GM21367 (cell line): Measurements from ENCODE around the gene CSAD.
"Not testable (repeated sequence)": the region's sequence is repeated elsewhere in the genome, so short reads cannot be mapped to it uniquely, and the experiment has no call there.

Experiments
- ATAC-seq: cut with Tn5 transposase; IDR thresholded peaks from one replicate; pipeline ENCODE4 v1.9.1; 2021; ENCODE audit not compliant: unreplicated experiment

The CSAD gene

DNA sequence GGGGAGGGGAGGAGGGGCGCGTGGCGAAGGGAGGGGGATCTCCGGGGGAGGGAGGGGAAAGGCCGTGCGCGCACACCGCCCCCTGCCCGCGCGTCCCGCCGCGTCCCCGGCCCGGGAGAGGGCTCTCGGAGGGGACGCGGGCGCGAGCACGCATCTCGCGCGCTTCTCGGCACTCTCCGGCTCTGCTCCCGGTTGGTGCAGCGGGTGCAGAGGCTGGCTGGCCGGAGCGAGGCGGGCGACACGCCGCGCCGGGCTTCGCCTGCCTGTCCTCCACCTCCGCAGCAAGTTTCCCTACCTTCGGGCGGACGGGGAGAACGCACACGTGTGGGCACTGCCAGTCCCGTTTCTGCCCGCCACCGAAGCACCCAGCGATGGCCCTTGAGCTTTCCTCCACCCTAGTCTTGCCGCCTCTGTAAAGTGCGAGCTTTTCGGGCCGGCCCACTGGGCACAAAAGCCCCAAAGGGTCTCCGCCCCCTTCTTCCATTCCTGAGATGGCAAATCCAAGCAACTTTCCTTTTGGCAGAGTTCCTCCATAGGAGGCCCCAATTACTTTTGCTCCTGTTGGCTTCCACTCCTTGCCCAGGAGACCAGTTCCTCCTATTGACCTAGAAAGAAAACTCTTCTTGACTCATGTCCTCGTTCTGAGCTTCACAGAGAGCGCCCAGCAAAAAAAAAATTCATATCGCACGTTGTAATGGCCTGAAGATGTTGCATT, 363 bp upstream of the CSAD start:
- peak; percentile 34 for ATAC-seq

DNA sequence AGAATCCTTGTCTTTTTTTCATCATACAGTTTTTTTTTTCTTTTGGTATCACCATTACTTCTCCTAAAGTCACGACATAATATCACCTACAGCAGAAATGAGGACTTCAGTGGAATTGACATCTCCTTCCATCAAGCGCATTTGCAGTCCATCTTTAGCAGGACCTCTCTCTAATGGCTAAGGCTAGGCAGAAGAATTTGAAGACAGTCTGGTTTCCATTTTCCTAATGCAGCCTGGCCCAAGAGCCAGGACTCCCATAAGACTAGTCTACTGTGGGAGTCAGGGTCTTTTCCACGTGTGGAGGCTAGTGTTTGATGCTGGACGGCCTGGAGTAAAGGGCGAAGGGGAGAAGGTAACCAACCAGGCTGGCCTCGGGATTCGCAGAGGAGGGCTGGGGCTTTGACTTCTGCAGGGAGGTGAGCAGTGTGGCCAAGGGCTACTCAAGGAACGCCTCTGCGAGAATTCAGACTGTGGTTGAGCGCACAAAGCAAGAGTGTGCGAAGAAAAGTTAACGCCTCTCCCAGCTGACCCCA, 972 bp downstream of the CSAD start:
- ATAC-seq, result peak; percentile 4

DNA sequence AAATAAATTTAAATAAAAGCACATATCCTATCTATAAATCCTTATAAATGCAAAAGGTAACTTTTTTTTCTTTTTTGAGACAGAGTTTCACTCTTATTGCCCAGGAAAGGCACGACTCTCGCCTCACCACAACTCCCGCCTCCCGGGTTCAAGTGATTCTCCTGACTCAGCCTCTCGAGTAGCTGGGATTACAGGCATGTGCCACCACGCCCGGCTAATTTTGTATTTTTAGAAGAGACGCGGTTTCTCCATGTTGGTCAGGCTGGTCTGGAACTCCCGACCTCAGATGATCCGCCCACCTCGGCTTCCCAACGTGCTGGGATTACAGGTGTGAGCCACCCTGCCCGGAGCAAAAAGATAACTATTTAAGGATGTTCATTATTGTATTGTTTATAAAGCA, 1.9 kb downstream of the CSAD start:
- ATAC-seq, result not testable (repeated sequence)

DNA sequence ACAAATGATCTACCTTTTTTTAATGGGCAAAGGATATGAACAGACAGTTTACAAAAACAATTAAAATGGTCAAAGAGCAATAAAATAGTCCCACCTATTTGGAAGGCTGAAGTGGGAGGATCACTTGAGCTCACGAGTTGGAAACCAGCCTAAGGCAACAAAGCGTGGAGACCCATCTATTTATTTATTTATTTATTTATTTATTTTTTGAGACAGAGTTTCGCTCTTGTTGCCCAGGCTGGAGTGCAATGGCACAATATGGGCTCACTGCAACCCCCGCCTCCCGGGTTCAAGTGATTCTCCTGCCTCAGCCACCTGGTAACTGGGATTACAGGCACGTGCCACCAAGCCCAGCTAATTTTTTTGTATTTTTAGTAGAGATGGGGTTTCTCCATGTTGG, 3.3 kb downstream of the CSAD start:
- not testable (repeated sequence) for ATAC-seq

DNA sequence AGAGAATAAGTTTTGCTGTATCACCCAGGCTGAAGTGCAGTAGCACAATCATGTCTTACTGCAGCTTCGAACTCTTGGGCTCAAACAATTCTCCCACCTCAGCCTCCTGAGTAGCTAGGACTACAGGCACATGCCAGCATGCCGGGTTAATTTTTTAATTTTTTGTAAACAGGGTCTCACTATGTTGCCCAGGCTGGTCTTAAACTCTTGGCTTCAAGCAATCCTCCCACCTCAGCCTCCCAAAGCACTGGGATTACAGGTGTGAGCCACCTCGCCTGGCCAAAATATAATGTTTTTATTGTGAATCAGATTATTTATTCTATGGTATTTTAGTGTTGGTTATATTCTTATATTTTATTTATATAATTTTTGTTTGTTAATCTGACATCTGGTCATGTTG, 4.0 kb downstream of the CSAD start:
- no peak for ATAC-seq

DNA sequence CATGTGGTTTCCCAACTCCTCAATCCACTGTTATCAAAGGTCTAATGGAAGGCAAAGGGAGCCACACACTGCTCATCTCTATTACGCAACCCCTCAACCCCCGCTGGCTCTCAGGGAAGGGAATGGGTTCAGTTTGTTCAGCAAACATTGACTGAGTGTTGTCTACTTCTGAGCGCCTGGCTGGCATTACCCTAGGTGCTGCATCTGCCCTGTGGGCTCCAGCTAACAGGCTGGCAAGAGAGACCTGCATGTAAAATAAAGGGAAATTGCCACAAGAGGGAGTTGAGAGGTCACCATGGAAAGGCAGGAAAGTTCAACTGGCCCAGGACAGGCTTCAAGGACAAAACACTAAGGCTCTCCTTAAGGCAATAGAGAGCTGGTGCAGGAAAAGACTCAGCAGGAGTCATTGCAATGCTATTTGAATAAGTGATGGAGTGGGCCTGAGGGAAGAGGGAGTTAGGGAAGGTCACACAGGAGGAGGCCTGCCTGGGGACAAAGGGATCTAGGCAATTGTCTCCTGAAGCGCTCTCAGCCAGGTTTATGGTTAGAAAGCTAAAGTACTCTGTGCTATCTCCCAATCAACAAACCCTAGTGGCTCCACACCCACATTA, 5.7 kb downstream of the CSAD start:
- ATAC-seq, result no peak

DNA sequence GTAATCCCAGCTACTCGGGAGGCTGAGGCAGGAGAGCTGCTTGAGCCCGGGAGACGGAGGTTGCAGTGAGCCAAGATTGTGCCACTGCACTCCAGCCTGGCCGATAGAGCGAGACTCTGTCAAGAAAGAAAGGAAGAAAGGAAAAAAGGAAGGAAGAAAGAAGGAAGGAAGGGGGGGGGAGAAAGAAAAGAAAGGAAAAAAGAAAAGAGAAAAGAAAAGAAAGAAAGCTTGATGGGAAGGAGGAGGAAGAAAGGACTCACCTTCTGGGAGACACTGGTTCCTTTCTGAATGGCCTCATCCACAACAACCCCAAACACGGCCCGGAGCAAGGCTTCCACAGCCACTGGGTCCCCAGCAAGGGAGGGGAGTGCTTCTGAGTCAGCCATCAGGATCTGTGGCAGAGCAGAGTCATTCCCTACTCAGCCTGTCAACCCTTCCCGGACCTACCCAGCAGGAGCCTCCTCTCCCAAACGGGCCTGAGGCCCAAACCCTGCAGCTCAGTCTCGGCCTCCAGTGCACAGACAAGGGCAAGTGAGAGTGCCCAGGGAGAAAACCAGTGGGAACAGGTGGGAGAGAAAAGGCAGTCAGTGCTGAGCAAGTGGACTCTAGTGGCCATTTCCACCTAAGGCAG, 7.5 kb downstream of the CSAD start:
- ATAC-seq, result no peak

DNA sequence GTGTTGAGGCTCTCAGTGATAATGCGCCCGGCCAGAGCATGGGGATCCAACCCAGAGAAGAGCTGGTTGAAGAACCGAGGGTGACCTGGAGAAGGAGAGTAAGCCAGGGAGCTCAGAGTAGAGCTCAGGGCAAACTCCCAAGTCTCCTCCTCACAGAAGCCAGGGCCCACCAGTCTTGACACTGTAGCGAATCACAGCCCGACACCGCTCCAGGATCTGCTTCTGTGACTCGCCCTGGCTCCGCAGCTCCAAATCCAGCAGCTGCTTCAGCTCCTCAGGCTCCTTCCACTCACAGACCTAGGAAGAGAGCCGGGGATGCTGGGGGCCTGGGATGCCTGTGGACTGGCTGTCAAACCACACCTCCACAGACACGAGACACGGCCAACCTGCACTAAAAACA, 8.4 kb downstream of the CSAD start:
- ATAC-seq, result no peak

DNA sequence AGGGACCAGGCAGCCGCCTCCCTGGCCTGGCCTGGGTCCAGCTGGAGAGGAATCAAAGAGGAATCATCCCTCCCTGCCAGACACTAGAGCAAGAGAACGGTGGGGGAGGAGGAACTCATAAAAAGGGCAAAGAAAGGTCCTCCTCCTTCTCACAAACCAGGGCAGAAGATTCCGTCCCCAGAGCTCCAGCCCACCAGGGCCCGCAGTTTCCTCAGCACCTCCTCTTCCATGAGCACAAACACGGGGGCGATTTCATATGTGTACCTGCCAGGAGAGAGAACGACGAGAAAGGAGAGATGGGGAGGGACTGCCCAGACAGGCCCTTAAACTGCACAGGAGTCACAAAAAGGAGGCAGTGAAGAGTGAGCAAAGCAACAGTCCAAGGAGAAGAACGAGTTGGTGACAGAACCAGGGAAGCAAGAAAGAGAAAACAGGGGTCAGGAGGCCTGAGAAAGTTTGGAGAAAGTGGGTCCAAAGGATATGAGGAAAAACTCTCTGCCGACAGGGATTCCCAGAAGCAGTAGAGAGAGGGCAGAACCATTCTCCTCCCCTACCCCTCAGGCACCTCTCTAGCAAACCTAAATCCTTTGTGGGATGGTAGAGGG, 8.9 kb downstream of the CSAD start:
- ATAC-seq, result no peak

DNA sequence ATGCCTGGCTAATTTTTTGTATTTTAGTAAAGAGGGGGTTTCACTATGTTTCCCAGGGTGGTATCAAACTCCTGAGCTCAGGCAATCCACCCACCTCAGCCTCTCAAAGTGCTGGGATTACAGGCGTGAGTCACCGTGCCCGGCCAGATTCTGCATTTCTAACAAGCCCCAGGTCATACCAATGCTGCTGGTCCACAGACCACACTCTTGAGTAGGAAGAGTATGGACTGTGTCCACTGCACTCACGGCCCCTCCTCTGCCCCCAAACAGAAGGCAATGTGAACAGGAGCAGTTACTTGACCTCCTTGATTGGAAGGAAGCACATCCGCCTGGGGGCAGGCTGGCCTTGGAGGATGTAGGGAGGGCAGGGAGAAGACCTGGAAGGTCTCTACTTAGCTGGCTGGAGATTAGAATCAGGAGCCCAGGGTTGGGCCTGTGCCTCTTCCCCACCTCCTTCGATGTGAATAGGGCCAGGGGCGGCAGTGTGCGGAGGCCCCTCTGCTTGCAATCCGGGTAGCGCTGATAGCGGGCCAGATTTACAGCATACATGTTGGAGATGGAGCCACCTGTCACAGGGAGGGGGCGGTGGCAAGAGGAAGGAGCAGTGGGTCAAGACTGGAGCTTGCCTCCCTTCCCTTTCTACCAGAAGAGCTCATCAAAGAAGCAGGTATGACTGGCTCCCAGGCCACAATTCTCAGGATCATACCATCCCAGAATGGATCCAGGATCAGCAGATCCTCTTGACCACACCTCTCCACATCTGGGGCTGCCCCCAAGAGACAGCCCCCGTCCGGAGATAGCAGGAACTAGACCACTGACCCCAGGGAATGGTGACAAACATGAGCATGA, 9.6 kb downstream of the CSAD start:
- no peak for ATAC-seq

DNA sequence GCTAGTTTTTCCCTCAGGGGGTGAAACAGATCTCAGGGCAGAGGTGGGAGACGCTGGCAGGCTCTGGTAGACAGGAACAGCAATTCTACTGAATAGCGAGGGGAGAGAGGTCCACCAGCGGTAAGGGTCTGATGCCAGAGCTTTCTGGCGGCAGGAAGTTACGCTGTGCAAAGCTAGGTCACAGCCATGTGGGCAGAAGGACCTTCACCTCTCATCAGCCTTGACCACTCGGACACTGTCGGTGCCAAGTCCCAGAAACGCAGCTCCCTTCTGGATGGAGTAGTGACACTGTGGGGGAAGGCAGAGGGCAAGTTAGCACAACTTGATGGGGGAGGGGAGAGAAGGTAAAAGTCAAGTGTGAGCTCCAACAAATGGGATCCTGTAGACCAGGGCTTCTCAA, 10.5 kb downstream of the CSAD start:
- no peak for ATAC-seq

DNA sequence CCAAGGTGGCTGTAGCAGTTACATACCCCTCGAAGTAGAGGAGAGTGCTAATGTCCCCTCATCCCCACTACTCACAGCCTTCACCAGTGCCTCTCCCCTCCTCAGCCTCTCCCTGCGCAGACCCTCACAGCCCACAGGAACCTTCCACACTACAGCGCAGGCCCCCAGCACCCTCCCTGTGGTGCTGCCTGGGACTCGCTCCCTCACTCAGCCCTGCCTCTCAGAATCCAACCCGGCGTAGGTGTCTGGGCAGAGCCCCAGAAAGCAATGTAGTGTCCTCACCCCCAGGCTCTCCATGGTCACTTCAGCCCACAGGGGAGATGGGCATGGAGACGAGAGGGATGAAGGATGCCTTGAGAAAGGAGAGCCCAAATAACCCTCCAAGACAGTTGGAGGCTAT, 11.1 kb downstream of the CSAD start:
- ATAC-seq, result no peak

DNA sequence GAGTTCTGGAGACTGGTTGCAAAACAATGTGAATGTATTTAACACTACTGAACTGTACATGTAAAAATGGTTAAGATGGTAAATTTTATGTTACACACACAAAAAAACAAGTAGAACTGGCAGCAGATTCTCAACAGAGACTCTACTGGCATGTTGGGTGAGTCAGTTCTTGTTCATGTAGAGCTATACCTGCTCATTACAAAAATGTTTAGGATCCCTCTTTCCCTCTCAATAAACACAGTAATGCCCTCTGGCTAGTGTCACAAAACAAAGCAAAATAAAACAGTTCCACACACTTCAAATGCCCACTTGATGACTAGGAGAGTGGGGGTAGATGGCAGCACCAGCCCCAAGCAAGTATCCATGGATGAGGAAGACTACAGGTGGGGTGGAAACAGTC, 13.9 kb downstream of the CSAD start:
- no peak for ATAC-seq

DNA sequence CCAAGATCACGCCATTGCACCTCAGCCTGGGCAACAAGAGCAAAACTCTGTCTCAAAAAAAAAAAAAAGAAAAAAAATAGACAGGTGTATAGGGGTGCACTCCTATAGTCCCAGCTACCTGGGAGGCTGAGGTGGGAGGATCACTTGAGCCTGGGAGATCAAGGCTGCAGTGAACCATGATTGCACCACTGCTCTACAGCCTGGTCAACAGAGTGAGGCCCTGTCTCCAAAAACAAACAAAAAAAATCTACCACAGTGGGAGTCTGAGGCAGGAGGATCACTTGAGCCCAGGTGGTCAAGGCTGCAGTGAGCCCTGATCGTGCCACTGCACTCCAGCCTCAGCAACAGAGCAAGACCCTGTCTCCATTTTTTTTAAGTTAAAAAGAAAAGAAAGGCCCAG, 17.7 kb downstream of the CSAD start:
- ATAC-seq, result not testable (repeated sequence)

DNA sequence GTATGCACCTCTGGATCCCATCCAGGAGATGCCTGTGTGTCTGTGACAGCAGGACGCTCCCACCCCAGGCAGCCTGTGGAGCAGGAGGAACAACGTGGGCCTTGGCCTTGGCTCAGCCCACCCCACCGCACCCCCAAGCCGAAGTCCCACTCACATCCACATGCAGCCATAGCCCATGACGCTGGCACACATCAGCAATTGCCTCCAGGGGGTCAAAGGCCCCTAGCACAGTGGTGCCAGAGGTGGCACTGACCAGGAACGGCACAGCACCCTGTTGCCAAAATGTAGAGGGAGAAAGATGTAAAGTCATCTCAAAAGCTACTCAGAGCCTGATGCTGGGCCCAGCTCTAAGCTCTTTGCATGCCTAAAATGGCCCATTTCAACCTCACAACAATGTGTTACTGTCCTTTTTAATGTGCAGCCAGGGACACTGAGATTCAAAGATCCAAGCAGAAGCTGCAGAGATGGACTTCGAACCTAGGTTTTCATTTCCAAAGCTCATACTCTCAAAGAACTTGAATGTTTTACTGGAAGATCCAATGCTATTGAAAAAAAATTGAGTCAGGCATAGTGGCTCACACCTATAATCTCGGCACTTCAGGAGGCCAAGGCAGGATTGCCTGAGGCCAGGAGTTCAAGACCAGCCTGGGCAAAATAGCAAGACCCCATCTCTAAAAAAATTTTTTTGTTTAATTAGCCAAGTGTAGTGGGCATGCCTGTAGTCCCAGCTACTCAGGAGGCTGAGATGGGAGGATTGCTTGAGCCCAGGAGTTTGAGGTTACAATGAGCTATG, 19.4 kb downstream of the CSAD start:
- no peak for ATAC-seq

DNA sequence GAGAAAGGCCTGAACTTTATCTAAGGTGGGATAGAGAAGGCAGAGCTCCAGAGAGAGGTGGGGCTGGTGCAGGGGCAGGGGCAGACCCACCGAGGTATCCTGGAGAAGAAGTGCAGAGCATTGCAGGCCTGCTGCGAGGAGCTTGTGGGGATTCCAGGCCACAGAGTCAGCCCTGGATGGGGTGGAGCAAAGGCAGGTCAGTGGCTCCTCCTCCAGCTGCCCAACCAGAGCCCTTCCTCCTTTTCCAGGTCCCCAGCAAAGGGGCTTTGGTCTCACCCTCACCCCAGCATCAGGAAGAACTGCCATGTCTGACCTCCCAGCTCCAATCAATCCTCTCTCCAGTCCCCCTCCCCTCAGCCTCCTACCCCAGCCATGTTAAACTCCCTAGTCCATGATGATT, 20.1 kb downstream of the CSAD start:
- no peak for ATAC-seq

DNA sequence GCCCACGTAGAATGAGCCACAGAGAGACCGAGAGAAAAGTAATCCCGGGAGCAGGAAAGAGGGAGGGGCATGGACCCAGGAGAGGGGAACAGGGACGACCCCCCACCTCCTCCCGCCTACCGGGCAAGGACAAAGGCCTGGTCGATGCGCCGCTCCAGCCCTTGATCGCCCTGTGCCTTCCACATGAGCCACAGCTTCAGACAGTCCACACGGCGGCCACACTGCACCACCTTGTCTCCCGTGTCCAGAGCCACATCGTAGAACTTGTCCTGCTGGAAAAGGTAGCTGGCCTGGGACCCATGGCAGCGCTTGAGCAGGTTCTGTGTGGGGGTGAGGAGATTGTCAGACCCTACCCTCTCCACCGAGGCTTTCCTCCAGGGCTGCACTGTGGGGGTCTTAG, 20.7 kb downstream of the CSAD start:
- ATAC-seq, result no peak

DNA sequence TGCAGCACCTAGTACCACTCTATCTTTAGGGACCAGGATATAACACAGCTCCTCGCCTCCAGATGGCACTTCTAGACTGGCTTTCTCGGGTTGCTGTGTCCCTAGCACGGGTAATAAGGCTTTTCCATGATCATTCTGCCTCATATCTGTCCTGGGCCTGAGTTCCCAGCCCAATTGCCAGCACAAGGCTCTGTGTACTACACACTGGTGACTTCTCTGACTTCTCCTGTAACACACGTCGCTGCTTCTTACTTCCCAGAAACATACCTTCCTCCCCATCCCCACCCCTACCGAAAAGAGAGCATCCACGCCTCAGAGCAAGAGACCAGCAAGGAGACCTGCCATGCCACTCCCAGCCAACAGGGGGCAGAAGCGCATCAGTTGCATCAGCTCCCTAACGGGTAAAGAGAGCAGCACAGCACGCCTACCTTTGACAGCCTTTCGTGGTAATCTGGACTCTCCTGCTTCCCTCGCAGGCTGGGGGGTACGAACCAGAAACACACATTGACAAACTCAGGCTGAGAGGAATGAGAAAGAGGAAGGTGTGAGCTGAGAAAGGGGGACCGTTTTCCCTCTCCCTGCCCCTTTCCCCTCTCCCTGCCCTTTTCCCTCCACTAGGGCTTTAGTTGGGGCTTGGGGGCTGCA, 21.4 kb downstream of the CSAD start:
- no peak for ATAC-seq

DNA sequence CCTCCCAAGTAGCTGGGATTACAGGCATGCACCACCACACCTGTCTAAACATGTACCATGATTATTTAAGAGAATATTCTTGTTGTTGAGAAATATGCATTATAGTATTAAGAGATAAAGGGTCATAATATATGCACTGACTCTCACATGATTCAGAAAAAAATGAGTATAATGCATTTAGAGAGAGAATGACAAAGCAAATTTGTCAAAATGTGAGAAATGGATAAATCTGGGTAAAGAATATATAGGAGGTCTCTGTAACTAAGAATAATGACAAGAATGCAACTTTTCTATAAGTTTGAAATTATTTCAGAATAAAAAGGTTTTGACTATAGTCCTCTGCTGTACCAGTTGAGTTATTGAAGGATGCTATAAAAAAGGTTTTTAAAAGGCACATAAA, 28.3 kb downstream of the CSAD start:
- no peak for ATAC-seq

DNA sequence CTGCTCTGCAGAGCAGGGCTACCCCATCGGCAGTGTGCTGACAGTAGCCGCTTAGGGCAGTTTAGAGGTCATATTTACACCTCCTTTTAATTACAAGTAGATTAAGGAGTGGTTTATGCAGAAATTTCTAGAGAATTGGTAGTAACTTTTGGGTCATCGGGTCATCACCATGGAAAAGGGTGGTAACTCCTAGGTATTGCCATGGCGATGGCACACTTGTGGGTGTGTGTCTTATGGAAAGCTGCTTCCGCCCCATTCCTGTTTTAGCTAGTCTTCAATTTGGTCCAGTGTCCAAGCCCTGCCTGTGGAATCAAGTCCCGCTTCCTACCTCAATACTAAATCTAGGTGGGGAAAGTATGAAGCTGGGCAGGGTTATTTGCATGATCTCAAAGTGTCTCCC, 29.7 kb downstream of the CSAD start:
- no peak for ATAC-seq
